Activated CD4-positive, CD25-positive, alpha-beta regulatory T cell treated with anti-CD3 and anti-CD28 coated beads, Interleukin-2, amount 50 U/mL, for 16 hours (primary cell): ENCODE measurements around the gene DOCK7.

Experiments
- DNase-seq: peaks from one replicate; pipeline ENCODE4 v3.0.0-alpha.2; 2020; ENCODE audit warnings: low read depth, low spot score

The DOCK7 gene

GRCh38 chr1:62417351-62417999, 270.7 kb downstream of the DOCK7 start:
- no peak for DNase-seq

GRCh38 chr1:62415687-62416086, 272.5 kb downstream of the DOCK7 start:
- DNase-seq, result no peak

GRCh38 chr1:62407398-62408009, 280.7 kb downstream of the DOCK7 start:
- no peak for DNase-seq

DNA sequence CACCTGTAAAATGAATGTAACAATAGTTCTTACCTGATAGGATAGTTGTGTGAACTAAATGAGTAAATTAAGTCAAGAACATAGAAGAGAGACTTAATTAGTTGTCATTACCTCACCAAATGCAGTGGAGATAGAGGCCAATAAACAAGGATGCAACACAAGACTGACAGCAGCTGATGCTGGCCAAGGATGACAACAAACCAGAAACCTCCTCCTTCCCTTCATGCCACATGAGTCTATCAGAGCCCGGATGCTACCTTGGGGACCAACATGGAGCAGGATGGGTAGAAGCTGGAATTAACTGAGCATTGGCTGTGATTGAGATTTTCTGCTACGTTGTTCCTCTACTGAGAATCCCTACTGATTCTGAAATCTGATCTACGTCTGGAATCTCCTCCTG, 281.6 kb downstream of the DOCK7 start:
- DNase-seq, result no peak

DNA sequence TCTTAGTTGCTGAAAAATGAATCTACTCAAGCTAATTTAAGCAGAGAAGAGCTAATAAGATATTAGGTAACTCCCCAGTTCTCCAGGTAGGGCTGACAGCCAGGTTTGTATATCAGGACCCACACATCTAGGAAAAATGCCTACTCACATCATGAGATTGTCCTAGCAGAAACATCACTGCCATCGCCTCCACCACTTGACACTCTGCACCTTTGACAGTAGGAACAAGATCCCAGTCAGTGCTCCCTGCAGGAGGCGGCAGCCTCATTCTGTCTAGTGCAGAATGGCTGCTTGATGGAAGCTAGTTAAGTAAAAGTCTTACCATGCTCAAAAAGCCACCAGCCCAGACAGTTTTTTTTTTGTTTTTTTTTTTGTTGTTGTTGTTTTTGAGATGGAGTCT, 282.9 kb downstream of the DOCK7 start:
- no peak for DNase-seq
